HG02981 (cell line): ENCODE measurements around the gene NOTCH4.
"Not testable (repeated sequence)": the region's sequence is repeated elsewhere in the genome, so short reads cannot be mapped to it uniquely, and the experiment has no call there.

ENCODE experiments used
- ATAC-seq: cut with Tn5 transposase; IDR thresholded peaks from one replicate; pipeline ENCODE4 v1.9.1; 2021; ENCODE audit warnings: mild to moderate bottlenecking, moderate library complexity; ENCODE audit not compliant: unreplicated experiment

The NOTCH4 gene

DNA sequence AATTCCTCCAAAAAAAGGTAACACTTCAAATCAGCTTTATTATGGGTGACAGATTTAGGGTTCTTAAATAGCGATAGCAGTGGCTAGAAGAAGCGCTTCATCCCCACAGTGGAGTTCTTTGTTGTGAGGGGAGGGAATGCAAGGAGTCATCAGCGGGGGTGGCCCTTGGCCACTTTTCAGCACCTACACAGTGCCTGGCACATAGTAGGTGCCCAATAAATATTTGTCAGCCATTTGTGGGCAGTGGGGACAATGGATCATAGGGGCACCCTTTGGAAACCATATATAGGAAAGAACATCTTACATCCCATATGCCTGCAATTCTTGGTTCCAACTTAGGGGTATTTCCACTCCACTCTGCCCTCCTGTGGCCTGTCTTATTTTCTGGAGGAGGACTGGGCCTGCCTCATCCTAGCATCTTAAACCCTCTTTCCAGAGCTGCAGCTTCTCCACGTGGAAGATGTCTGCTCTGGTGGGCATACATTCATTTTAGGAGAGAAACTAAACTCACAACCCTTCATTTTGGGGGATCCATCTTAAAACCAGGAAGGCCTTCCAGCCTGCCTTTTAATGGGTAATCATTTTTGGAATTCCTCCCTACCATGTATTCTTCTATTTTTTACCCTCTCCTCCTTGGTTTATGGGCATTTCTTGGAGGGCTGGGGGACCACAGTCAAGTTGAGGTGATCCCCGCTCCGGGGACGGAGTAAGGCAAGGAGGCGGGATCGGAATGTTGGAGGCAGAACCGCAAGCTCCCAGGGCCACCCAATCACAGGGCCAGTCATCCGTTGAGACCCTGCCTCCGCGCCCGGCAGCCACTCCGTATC, 28.8 kb downstream of the NOTCH4 start:
- ATAC-seq, result no peak

DNA sequence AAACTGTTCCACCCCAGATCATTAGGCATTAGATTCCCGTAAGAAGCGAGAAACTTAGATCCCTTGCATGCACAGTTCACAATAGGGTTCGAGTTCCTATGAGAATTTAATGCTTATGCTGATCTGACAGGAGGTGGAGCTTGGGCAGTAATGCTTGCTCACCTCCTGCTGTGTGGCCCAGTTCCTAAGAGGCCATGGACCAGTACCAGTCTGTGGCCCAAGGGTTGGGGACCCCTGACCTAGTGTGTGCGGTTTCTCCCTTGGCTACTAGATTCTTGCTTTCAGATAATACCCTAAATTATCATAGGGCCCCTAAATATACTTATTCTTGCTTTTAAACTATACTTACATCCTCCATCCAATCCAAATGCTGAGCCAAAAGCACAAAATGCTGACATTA, 29.5 kb downstream of the NOTCH4 start:
- no peak for ATAC-seq

DNA sequence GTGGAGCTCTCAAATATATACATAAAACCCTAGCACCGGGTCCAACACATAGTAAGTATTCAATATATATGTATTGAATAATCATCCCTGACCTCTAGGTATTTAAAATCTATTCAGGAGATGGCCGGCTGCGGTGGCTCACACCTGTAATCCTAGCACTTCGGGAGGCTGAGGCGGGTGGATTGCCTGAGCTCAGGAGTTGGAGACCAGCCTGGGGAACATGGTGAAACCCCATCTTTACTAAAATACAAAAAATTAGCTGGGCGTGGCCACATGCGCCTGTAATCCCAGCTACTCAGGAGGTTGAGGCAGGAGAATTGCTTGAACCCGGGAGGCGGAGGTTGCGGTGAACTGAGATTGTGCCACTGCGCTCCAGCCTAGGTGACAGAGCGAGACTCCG, 30.8 kb downstream of the NOTCH4 start:
- not testable (repeated sequence) for ATAC-seq

DNA sequence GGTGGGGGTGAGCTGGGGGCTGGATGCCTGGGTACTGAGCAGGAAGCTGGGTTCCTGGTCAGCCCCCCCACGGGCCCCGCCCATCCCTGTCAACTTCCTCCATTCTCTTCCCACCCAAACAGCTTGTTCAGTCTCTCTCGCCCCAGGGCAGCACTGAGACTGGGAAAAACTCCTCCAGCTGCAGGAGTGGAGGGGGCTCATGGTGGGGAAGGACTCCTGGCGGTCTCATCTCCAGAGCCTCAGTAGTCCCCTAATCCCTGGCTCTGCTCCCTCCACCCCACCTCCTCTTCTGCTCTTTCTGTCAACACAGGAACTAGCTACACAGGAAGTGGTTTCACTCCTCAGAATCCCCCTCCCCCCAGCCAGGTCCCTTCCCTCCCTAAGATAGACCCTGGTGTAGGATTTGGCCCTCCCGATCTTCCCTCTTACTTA, 31.2 kb downstream of the NOTCH4 start, which contains the start of gene GPSM3:
TSS of gene GPSM3 (minus strand) at position 36 of the 432 bp plus-strand sequence. CDS start 130 bp downstream, outside the sequence.
- ATAC-seq, result no peak

DNA sequence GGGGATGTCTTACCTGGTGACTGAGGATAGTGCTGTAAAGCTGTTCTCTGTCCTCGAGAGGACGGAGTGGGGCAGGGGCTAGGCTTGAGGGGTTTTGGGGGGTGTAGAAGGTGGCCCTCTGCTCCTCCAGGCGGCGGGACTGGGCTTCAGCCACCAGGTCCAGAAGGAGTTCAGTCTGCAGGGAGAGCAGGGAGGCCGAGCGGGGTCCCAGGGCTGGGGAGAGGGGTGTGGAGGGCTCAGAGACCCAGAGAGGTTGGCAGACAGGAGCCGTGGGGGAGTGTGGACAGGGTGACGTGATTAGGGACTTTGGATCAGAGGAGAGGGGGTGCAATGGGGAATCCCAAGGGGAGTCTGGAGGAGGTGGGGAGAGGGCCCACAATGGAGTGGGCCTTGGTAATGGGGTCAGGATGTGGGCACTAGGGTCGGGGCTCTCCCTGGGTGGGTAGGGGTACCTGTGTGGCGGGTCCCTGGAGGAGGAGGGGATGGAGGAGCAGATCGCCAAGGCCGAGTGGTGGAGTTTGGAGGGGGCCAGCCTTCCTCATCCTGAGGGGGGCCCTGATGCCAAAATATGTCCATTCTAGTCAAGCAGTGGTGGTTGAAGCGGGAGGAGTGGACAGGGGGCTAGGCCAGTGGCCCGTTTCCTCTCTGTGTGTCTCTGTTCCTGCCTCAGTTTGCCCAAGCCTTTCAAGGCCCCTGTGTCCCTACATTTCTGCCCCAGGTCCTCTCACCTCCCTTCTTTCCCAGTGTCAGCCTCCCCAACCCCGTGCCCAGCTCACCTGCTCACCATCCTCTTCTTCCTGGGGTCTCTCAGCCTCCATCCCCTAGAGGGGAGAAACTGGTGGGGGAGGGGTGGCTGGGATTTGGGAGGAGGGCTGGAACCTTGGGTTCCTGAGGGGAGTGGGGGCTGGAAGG, 31.9 kb downstream of the NOTCH4 start:
- no peak for ATAC-seq

DNA sequence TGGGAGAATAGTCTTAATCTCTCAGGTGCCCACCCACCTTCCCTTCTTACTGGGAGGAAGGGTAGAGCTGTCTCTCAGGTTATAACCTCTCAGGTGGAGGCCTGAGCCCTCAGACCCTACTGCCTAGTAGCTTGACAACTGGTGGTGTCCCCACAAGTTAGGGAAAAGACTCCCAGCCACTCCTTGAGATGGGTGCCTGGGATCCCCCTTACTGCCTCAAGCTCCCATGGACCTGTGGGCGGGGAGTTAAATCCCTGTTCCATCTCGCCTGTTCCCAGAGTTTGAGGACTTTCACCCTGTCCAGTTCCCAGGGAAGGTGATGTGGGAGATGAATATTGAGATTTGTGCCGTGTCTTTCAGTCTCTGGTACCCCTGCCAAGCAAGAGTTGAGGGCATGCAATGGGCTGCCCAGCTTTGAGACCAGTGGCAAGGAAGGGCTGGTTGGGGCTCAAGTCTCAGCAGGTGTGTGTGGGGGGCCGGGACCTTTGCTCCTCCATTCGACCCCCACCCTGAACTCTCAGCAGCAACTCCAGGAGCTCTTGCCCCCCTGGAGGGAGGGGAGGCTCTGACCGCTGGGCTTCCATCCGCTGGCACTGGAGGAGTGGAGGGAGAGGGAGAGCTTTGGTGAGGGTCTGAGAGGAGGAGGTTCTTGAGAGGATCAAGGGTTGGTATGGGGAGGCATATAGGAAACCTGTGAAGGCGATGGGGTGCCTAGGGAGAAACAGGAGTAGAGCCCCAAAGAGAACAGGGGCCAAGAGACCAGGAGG, 32.8 kb downstream of the NOTCH4 start:
- no peak for ATAC-seq

DNA sequence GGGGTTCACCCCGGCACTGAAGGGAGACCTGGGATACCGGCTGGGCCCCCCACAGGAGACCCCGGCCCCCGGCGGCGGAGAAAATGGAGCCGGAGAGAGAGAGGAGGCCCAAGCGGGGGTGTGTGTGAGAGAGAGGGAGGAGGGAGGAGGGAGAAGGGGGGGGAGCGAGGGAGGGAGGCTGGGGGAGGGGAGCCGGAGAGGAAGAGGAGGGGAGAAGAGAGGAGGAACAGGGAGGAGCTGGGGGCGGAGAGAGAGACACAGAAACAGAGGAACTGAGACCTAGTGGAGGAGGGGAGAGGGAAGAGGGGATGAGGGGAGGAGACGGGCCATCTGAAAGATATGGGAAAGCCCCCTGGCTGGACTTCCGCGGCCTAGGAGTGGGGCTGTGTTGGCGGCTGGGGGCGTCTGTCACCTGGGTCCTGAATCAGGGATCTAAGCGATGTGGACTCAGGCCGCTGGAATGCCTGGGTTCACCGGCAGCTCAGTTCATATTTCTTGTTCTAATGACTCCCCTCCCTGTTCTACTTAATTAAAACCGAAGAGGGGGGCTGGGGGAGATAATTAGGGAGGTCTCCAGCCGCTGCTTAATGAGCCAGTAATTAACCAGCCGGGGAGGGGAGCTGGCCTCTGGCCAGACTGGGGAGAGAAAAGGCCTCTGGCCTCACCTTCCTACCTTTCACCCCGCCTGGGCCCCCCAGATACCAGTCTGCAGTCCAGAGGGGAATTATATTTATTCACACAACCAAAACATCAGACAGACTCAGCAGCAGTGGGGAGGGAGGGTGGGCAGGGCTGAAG, 33.6 kb downstream of the NOTCH4 start, which contains the start of gene PBX2:
TSS of gene PBX2 (minus strand) at position 149 of the 798 bp plus-strand sequence. CDS start 287 bp downstream, outside the sequence.
- ATAC-seq, result peak; percentile 51

DNA sequence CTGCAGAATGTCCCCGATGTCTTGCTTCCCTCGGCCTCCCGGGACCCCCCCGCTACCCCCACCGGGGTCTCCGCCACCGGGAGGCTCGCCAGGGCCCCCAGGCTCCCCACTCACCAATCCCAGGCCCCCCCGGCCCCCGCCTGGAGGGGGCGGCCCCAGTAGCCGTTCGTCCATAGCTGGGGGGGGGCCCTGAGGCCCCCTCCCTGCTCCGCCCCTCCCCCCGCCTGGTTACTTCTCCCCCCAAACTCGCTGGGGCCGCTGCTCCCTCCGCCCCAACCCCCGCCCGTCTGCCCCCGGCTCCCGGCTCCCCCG, 34.2 kb downstream of the NOTCH4 start:
- ATAC-seq, result no peak

DNA sequence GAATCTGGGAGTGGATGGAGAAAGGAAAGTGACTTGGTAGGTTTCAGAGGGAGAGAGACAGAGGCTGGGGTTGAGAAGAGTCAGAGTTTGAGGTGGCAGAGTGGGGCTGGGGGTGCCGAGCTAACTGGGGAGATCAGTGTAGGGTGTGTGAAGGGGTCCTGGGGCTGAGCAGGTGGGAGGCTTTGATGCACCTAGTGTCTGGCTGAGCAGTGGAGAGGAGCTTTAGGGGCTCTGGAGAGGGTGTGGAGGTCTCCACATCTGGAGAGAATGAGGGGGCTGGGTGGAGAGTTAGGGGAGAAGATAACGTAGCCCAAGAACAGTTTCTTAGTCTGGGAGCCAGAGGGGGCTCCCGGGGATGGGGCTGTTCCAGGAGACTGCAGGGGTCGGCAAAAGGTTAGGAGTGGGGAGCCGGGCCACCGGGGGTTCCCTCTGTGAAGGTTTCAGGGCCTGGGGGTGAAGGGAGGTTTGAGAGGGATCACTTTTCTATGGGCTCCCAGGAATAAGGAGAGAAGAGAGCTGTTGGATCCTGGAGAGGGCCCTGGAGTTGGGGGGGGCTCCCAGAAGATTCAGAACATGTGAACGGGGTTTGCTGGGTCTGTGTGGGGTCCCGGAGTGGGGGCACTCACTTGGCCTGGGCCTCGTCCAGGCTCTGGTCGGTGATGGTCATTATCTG, 34.7 kb downstream of the NOTCH4 start:
- no peak for ATAC-seq

DNA sequence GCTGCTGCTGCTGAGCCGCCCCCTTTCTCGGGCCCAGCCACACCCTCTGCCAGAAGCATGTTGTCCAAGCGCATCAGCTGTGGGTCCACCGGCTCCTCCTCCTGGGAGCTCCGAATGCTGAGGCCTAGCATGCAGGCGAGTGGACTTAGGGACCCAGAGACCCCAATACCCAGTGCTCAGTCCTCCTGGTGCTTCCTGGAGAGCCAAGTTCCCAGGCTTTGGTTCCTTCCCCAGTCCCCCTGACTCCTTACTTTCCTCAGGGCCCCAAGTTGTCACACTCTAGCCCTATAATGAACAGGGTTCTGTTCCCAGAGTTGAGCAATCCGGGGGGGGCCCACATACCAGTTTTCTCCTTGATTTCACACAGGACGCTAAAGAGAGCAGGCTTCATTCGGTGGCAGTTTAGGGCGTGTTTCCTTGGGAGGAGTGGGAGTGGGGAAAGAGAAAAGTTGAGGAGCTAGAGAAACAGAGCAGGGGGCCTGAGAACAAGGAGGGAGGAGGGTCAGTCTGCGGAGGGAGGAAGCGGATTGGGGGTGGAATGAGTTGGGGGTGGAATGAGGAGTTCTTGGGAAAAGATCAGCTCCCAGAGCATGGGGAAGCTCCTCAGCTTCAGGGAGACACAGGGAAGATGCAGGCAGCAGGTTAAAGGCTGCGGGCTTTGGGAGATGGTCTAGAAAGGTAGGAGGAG, 35.3 kb downstream of the NOTCH4 start:
- no peak for ATAC-seq

DNA sequence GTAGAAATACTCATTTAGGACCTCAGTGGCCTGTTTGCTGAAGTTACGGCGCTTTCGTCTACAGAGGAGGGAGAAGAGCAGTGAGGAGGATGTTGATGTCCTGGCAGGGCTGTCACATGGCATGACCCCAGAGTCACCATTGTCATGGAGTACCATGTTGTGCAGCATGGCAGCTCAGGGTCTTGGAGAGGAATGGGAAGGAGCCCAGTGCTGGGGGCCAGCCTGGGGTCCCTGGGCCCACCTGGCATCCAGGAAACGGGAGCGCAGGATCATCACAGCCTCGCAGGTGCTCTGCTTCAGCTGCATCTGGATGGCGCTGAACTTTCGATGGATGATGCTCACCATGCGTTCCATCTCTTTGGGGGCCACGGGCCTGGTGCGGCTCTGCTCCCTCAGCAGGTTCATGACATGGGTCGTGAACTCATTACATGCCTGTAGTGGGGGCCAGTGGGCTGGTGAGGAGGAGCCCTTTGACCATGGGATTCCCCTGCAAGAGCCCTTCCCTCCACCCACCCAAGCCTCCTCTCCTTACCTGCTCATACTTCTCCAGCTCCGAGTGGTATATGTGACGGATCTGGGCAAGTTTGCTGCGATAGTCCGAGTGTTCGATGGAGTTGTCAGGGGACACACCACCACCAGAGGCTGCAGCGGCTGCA, 36.0 kb downstream of the NOTCH4 start:
- not testable (repeated sequence) for ATAC-seq

DNA sequence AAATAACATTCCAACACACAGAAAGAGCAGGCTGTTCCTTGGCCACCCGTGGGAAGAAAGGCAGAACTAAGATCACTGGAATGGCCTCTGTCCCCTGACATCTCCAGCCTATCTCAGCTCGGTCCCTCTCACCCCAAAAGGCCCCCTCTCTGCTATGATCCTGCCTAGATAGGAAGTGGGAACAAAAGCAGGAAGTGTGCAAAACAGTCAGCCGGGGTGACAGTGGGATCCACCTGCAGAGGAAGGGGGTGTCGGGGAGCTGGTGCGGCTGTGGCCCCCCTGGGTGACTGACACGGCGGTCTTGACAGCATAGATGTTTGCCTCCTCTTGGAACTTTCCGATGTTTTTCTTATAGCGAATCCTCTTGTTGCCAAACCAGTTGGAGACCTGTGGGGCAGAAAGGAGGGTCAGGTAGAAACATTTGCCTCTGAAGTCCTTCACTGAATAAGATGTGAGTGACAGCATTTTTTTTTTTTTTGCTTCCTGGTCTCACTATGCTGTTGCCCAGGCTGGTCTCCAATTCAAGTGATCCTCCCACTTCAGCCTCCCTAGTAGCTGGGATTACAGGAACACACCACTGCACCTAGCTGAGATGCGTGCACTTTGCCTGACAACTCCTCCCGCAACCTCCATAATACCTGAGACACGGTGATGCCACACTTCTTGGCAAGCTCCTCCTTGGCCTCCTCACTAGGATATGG, 36.7 kb downstream of the NOTCH4 start:
- no peak for ATAC-seq

DNA sequence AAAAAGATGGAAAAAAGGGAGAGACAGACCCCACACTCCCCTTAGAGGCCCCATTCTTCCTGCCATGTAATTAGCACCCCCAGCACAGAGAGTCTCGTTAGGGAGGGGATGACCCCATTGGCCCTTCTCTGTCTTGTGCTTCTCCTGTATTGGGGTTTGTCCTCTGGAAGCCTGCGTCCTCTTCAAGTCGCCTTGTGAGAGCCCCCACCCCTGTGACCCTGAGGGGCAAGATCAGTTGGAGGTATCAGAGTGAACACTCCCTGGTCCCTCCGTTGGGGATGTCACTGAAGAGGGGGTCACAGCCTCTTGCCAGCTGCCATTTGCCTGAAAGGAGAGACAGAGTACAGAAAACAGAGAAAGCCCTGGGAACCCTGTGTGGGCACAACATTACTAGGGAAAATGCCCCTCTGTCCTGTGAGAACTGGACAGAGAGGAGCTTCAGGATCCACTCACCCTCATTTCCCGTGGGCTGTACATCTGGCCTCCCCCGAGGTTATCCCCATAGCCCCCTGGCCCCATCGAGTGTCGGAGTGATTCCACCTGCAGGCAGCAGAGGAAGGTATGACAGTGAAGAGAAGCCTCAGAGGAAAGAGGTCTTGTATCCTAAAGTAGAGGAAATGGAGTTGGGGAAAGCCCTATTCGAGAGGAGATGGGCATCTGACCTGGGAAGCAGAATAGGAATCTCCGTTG, 37.6 kb downstream of the NOTCH4 start:
- not testable (repeated sequence) for ATAC-seq

DNA sequence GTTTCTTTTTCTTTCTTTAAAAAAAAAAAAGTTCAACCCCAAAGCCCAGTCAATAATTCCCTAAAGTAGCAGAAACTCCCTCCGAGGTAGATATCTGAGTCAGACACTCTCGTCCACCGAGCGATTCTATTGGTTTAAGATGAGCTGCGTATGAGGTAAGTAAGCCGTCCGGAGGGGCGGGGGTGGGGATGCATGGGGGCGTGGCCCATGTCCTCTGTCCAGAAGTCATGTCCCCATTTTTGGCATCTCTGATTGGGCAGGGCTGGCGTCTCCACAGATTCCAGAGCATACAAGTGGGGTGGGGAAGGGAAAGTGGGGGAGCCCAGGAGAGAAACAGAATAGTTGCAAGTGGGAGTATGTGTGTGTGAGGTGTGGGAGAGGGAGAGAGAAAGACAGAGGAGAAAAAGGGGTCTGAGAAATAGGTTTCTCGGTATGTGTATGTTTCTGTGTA, 38.2 kb downstream of the NOTCH4 start:
- not testable (repeated sequence) for ATAC-seq

DNA sequence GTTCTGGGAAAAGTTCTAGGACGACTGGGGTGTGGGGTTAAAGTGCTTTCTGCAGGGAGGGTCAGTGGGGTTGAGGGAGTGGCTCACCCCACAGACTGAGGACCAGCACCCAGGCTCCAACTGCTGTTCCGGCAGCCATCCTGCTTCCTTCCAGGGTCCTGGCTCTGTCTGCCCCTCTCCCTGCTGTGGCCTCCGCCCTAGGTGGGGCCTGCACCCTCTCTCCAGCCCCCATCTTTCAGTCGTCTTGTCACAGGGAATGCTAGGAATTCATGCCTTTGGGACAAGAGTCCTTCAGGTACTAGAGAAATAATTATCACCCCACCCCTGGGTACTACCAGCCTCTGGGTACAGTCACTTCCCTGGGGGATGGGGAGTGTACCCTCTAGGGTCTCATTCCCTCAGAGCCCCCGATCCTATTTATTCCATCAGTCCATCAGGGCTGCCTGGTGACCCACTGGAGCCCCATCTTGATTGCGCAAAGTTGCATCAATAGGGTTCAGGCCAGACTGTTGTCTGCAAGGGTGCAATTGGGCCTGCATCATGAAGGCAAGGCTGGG, 39.7 kb downstream of the NOTCH4 start, which contains the start of gene AGER:
TSS of gene AGER (minus strand) at position 170 of the 557 bp plus-strand sequence. CDS start at position 139, 31 bp downstream.
- no peak for ATAC-seq

DNA sequence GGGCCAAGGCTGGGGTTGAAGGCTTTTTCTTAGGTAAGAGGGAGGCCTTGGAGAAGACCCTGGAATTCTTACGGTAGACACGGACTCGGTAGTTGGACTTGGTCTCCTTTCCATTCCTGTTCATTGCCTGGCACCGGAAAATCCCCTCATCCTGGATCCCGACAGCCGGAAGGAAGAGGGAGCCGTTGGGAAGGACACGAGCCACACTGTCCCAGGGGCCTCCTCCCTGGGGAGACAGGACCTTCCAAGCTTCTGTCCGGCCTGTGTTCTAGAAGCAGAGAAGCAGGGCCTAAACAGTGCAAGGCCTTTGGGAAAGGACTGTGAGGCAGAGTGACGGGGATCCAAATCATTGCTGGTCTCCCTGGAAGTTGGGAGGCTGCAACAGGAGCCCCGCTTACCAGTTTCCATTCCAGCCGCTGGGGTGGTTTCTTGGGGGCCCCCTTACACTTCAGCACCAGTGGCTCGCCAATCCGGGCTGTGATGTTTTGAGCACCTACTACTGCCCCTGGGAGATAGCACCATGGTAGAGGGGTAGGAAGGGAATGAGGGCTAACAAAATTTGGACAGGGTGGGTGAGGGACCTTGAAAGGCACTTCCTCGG, 40.3 kb downstream of the NOTCH4 start:
- no peak for ATAC-seq
